Left ventricle myocardium inferior (tissue), 1 donor: ENCODE measurements around the gene SLC26A6. TPM values are rescaled to one million over a fixed set of nuclear protein-coding genes. Genes with fewer than 3 reads are reported as not detected.

ENCODE experiments used
- DNase-seq: peaks from one replicate; pipeline ENCODE4 v3.0.0-alpha.2; 2020
- H3K27ac ChIP-seq: fragments of 200-600 bp; replicated peaks from 2 replicates; pipeline ENCODE4 v1.8.0; 2021
- H3K27me3 ChIP-seq: fragments of 200-600 bp; 2 replicates; pipeline ENCODE4 v1.8.0; 2021; ENCODE audit warnings: low read depth
- H3K36me3 ChIP-seq: fragments of 200-600 bp; 2 replicates; pipeline ENCODE4 v1.8.0; 2021
- H3K4me1 ChIP-seq: fragments of 200-600 bp; 2 replicates; pipeline ENCODE4 v1.8.0; 2021
- H3K4me3 ChIP-seq: fragments of 200-600 bp; 2 replicates; pipeline ENCODE4 v1.8.0; 2021; ENCODE audit warnings: mild to moderate bottlenecking, moderate library complexity
- H3K9me3 ChIP-seq: fragments of 200-600 bp; replicated peaks from 2 replicates; pipeline ENCODE4 v1.8.0; 2021
- CTCF ChIP-seq: fragments of 200-600 bp; IDR thresholded peaks from 2 replicates; pipeline ENCODE4 v1.8.0; 2021; ENCODE audit warnings: antibody characterized with exemption, mild to moderate bottlenecking, borderline replicate concordance
- intact Hi-C: fragments of 100-400 bp; cut with micrococcal nuclease; formaldehyde crosslinking; loops from one replicate; pipeline ENCODE4 v1.11.0; 2022
- total RNA-seq: library from RNA; stranded (reverse); fragmentation: NEBNext Ultra II Directional; extraction: Animal tissue kit (Norgen Biotek cat#: 25700); gene quantifications from one replicate; pipeline ENCODE4 v1.2.1, GENCODE V29; 2021
- donor health status: DM: no; HTN: yes; CAD: no; lungs with severe emphysema.

SLC26A6 gene
- total RNA-seq, 1 donor from 2014 or later = 12.9 TPM

GRCh38 chr3:48650723-48651122 lies 15.5 kb upstream of the SLC26A6 start:
- Histone ChIP-seq H3K4me1 (peaks cover 4% of the 10 kb centered on the region), H3K27me3 (no peaks in the 10 kb centered on the region), H3K27ac (no peak overlapping the region), H3K36me3 (no peaks in the 10 kb centered on the region), H3K9me3 (no peaks in the 10 kb centered on the region), H3K4me3 (no peak overlapping the region)
- no peak for DNase-seq
- intact Hi-C loops = no loop called here
- no peak for TF ChIP-seq CTCF

- no peak for TF ChIP-seq CTCF
- Histone ChIP-seq H3K4me1 (no peaks in the 10 kb centered on the region), H3K27ac (no peak overlapping the region), H3K27me3 (no peaks in the 10 kb centered on the region), H3K4me3 (no peak overlapping the region), H3K9me3 (no peaks in the 10 kb centered on the region), H3K36me3 (no peaks in the 10 kb centered on the region)
- intact Hi-C loops = no loop called here
- no peak for DNase-seq
These were observed 13.1 kb upstream of the SLC26A6 start for GRCh38 chr3:48648188-48648850.

GRCh38 chr3:48647714-48648113 lies 12.5 kb upstream of the SLC26A6 start:
- Histone ChIP-seq H3K4me3 (no peak overlapping the region), H3K4me1 (no peaks in the 10 kb centered on the region), H3K36me3 (no peaks in the 10 kb centered on the region), H3K27me3 (no peaks in the 10 kb centered on the region), H3K9me3 (no peaks in the 10 kb centered on the region), H3K27ac (no peak overlapping the region)
- no peak for TF ChIP-seq CTCF
- intact Hi-C loops = no loop called here
- DNase-seq = no peak

GRCh38 chr3:48644898-48645760 lies 9.9 kb upstream of the SLC26A6 start:
- H3K9me3 ChIP-seq = no peaks in the 10 kb centered on the region
- H3K27me3 ChIP-seq = no peaks in the 10 kb centered on the region
- TF ChIP-seq CTCF = no peak
- H3K4me3 ChIP-seq = no peak overlapping the region
- intact Hi-C loops = no loop called here
- DNase-seq = no peak
- H3K4me1 ChIP-seq = no peaks in the 10 kb centered on the region
- no peaks in the 10 kb centered on the region for H3K36me3 ChIP-seq
- no peak overlapping the region for H3K27ac ChIP-seq

- Histone ChIP-seq H3K27me3 (no peaks in the 10 kb centered on the region), H3K27ac (no peak overlapping the region), H3K9me3 (no peaks in the 10 kb centered on the region), H3K4me3 (no peak overlapping the region), H3K36me3 (no peaks in the 10 kb centered on the region), H3K4me1 (no peaks in the 10 kb centered on the region)
- TF ChIP-seq CTCF = no peak
- intact Hi-C loops = no loop called here
- no peak for DNase-seq
These were observed 7.3 kb upstream of the SLC26A6 start for GRCh38 chr3:48642605-48643004.
